Stimulated activated naive CD8-positive, alpha-beta T cell treated with anti-CD3 and anti-CD28 coated beads, Interleukin-15, amount 100 ng/mL, for 72 hours (primary cell): ENCODE data around the gene HSPA8.
A peak's percentile ranks its signal among the peaks of the same experiment; 100 is the strongest.
"Not testable (repeated sequence)": the region's sequence is repeated elsewhere in the genome, so short reads cannot be mapped to it uniquely, and the experiment has no call there.

Experiments used
- ATAC-seq: fragments of 150-1000 bp; cut with Tn5 transposase; 2 replicates; pipeline ENCODE4 v1.10.0; 2021; ENCODE audit warnings: mild to moderate bottlenecking, moderate library complexity
- DNase-seq, 2 donors: peaks; one replicate each; pipeline ENCODE4 v3.0.0; 2021 to 2022
- H3K27ac Mint-ChIP-seq, 2 donors: one replicate each; pipeline ENCODE4 v1.8.0; 2022; ENCODE audit warnings: mild to moderate bottlenecking in 2 of 2, mixed read lengths in 2 of 2, moderate library complexity in 2 of 2
- H3K27me3 Mint-ChIP-seq: one replicate; pipeline ENCODE4 v1.8.0; 2022; ENCODE audit warnings: mixed read lengths
- H3K4me1 Mint-ChIP-seq: one replicate; pipeline ENCODE4 v1.8.0; 2022; ENCODE audit warnings: mild to moderate bottlenecking, mixed read lengths
- H3K4me3 Mint-ChIP-seq, 2 donors: one replicate each; pipeline ENCODE4 v1.8.0; 2022; ENCODE audit warnings: mild to moderate bottlenecking in 2 of 2, mixed read lengths in 2 of 2, moderate library complexity in 1 of 2
- H3K9me3 Mint-ChIP-seq, 2 donors: one replicate each; pipeline ENCODE4 v1.8.0; 2022; ENCODE audit warnings: mixed read lengths in 2 of 2

The HSPA8 gene

GRCh38 chr11:123059041-123059920 lies 2.7 kb downstream of the HSPA8 start:
- not testable (repeated sequence) for ATAC-seq, H3K27me3 Mint-ChIP-seq, H3K9me3 Mint-ChIP-seq, DNase-seq
- peak overlapping the region; percentile 87 to 100 for H3K27ac Mint-ChIP-seq
- peak overlapping the region; percentile 89 to 99 for H3K4me3 Mint-ChIP-seq
- H3K4me1 Mint-ChIP-seq, result peaks cover 67% of the 10 kb centered on the region

GRCh38 chr11:123057661-123058305 lies 4.2 kb downstream of the HSPA8 start:
- no peak for ATAC-seq
- DNase-seq, result no peak
- H3K4me3 Mint-ChIP-seq, result peak overlapping the region; percentile 89 to 99
- no peaks in the 10 kb centered on the region for H3K27me3 Mint-ChIP-seq
- H3K4me1 Mint-ChIP-seq, result peaks cover 66% of the 10 kb centered on the region
- H3K9me3 Mint-ChIP-seq, result no peaks in the 10 kb centered on the region
- H3K27ac Mint-ChIP-seq, result peak overlapping the region; percentile 49 to 89

DNA sequence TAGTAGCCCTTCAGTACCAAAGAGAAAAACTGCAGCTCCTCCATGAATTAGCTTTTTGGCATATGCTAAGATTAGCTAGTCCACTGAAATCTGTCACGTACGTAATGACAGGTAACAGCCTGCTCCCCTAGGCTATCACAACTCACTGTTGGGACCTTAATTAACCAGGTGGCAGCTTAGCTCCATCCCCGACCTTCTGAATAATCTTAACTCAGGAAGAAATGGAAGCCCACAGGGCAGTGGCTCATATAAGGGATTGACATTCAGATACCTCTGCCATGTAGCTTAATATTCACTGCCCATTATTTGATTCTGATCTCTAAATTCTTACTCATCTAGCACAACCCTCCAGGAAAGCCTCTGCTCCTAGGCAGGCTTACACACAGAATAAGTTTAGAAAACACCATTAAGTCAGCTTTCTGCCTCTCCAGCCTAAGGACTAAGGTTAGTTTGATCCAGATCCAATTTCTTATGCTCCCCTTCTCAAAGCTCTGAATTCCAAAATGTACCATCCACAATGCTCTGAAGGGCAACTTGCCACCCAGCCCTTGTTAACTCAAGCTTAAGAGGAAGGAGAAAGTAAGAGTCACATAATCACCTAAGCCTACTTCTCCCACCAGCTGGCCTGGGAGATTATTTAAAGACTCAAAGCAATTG lies 5.0 kb downstream of the HSPA8 start:
- peak overlapping the region; percentile 43 to 89 for H3K27ac Mint-ChIP-seq
- H3K9me3 Mint-ChIP-seq, result no peaks in the 10 kb centered on the region
- H3K4me3 Mint-ChIP-seq, result peak overlapping the region; percentile 89 to 99
- ATAC-seq, result no peak
- DNase-seq, result no peak
- H3K4me1 Mint-ChIP-seq, result peaks cover 63% of the 10 kb centered on the region
- H3K27me3 Mint-ChIP-seq, result no peaks in the 10 kb centered on the region

GRCh38 chr11:123055191-123055901 lies 6.6 kb downstream of the HSPA8 start:
- peak overlapping the region in 1 of 2 donors; percentile 37 for H3K27ac Mint-ChIP-seq
- H3K9me3 Mint-ChIP-seq, result no peaks in the 10 kb centered on the region
- no peak for ATAC-seq
- H3K4me1 Mint-ChIP-seq, result peaks cover 52% of the 10 kb centered on the region
- no peak for DNase-seq
- H3K27me3 Mint-ChIP-seq, result no peaks in the 10 kb centered on the region
- H3K4me3 Mint-ChIP-seq, result no peak overlapping the region

DNA sequence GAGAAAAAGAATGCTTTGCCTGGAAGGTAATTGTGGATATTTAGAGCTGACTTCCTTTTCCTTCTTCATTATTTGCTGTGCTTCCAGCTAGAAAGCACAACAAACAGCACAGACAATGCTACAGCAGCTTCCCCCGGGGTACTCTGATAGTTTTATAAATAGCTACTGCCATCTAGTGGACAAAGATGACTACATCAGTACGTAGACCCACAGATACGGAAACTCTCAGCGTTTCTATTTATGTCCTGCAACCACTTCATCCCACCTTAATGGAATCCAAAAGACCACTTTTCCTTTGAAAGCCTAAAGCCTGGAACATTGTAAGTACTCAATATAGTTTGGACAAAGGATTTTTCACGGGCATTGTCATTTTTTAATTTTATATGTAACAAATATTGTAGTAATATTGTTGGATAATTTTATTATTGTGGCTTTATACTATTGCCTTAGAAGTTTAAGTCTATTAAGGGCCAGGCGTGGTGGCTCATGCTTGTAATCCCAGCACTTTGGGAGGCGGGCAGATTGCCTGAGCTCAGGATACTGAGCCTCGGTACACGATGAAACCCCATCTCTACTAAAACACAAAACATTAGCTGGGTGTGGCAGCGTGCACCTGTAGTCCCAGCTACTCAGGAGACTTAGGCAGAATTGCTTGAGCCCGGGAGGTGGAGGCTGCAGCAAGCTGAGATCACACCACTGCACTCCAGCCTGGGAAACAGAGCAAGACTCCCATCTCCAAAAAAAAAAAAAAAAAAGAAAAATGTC lies 7.5 kb downstream of the HSPA8 start:
- ATAC-seq (peak; percentile 89), DNase-seq (no peak)
- Mint-ChIP-seq H3K4me3 (peak overlapping the region in 1 of 2 donors; percentile 15), H3K27me3 (no peaks in the 10 kb centered on the region), H3K27ac (peak overlapping the region in 1 of 2 donors; percentile 82), H3K4me1 (peaks cover 46% of the 10 kb centered on the region), H3K9me3 (no peaks in the 10 kb centered on the region)

- Mint-ChIP-seq H3K27ac (no peak overlapping the region), H3K4me1 (peaks cover 33% of the 10 kb centered on the region)
Measured at GRCh38 chr11:123052901-123053721, 8.8 kb downstream of the HSPA8 start.

DNA sequence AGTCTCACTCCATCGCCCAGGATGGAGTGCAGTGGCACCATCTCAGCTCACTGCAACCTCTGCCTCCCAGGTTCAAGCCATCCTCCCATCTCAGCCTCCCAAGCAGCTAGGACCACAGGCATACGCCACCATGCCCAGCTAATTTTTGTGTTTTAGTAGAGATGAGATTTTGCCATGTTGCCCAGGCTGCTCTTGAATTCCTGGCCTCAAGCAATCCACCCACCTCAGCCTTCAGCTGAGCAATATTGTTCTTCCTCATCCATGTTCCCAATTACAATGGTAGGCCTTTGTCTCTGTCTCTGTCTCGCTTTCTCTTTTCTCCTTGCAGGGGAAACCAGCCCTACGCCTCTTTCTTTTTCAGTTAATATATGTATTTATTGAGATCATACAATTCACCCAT lies 10.3 kb downstream of the HSPA8 start:
- no peak for ATAC-seq
- H3K27ac Mint-ChIP-seq, result peak overlapping the region in 1 of 2 donors; percentile 29

More at GRCh38 chr11:123052901-123053721, 8.8 kb downstream of the HSPA8 start:
- Mint-ChIP-seq H3K9me3 (no peaks in the 10 kb centered on the region), H3K4me3 (no peak overlapping the region), H3K27me3 (no peaks in the 10 kb centered on the region)
- no peak for DNase-seq
- ATAC-seq, result no peak

DNA sequence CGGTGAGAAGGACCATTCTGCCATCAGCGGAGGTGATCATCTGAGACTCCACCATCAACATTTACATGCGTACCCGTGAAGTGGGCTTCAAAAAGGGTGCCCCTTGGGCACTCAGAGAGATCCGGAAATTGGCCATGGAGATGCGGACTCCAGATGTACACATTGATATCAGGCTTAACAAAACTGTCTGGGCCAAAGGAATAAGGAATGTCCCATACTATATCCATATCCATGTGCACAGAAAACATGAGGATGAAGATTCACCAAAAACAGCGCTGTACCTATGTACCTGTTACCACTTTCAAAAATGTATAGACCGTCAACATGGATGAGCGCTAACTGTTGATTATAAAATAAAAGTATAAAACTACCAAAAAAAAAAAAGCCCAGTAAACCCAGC lies 10.8 kb downstream of the HSPA8 start:
- Mint-ChIP-seq H3K4me3 (no peak overlapping the region), H3K4me1 (peaks cover 13% of the 10 kb centered on the region), H3K27me3 (no peaks in the 10 kb centered on the region), H3K9me3 (no peaks in the 10 kb centered on the region), H3K27ac (peak overlapping the region in 1 of 2 donors; percentile 29)
- DNase-seq, result no peak
- no peak for ATAC-seq

More for the DNA sequence above, 10.3 kb downstream of the HSPA8 start:
- no peak for DNase-seq
- Mint-ChIP-seq H3K27me3 (no peaks in the 10 kb centered on the region), H3K9me3 (no peaks in the 10 kb centered on the region), H3K4me1 (peaks cover 18% of the 10 kb centered on the region), H3K4me3 (no peak overlapping the region)

DNA sequence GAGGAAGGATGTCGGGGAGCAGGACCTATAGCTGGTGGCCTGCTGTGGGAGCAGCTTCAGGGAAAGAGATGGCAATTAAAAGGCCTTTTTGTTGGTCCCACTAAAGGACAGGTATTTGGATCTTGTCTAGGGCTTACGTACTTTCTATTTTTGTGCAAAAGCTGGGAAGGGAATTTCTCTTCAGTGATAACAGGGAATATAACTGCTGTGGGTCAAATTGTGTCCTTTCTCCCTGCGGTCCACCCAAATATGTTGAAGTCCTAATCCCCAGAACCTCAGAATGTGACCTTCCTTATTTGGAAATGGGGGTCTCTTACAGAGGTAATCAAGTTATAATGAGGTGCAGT lies 14.0 kb downstream of the HSPA8 start:
- H3K4me3 Mint-ChIP-seq, result no peak overlapping the region
- H3K4me1 Mint-ChIP-seq, result no peaks in the 10 kb centered on the region
- no peak overlapping the region for H3K27ac Mint-ChIP-seq
- DNase-seq, result no peak
- H3K9me3 Mint-ChIP-seq, result no peaks in the 10 kb centered on the region
- ATAC-seq, result no peak
- no peaks in the 10 kb centered on the region for H3K27me3 Mint-ChIP-seq

GRCh38 chr11:123047266-123047946 lies 14.5 kb downstream of the HSPA8 start:
- no peak overlapping the region for H3K4me3 Mint-ChIP-seq
- H3K27ac Mint-ChIP-seq, result no peak overlapping the region
- ATAC-seq, result no peak
- H3K9me3 Mint-ChIP-seq, result no peaks in the 10 kb centered on the region
- no peaks in the 10 kb centered on the region for H3K27me3 Mint-ChIP-seq
- no peak for DNase-seq
- no peaks in the 10 kb centered on the region for H3K4me1 Mint-ChIP-seq

GRCh38 chr11:123046473-123047259 lies 15.3 kb downstream of the HSPA8 start:
- H3K27ac Mint-ChIP-seq, result no peak overlapping the region
- no peak overlapping the region for H3K4me3 Mint-ChIP-seq
- H3K4me1 Mint-ChIP-seq, result no peaks in the 10 kb centered on the region
- H3K9me3 Mint-ChIP-seq, result no peaks in the 10 kb centered on the region
- ATAC-seq (no peak), DNase-seq (no peak)
- H3K27me3 Mint-ChIP-seq, result no peaks in the 10 kb centered on the region

GRCh38 chr11:123045101-123045500 lies 16.8 kb downstream of the HSPA8 start:
- Mint-ChIP-seq H3K27me3 (no peaks in the 10 kb centered on the region), H3K4me1 (no peaks in the 10 kb centered on the region), H3K27ac (no peak overlapping the region), H3K9me3 (no peaks in the 10 kb centered on the region), H3K4me3 (no peak overlapping the region)
- ATAC-seq (no peak), DNase-seq (no peak)

DNA sequence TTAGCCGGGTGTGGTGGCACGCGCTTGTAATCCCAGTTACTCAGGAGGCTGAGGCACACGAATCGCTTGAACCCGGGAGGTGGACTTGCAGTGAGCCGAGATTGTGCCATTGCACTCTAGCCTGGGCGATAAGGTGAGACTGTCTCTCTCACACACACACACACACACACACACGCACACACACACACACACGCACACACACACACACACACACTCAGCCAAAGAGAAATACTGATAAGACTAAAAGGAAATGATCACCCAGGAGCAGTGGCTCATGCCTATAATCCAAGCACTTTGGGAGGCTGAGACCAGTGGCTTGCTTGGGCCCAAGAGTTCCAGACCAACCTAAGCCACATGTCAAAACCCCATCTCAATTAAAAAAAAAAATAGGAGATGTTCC lies 20.8 kb downstream of the HSPA8 start:
- ATAC-seq (no peak), DNase-seq (no peak)
- Mint-ChIP-seq H3K27ac (no peak overlapping the region), H3K4me3 (no peak overlapping the region), H3K27me3 (no peaks in the 10 kb centered on the region), H3K9me3 (no peaks in the 10 kb centered on the region), H3K4me1 (no peaks in the 10 kb centered on the region)
